PFSK-1 (cell line): ENCODE data around the gene CLEC16A.

Experiments
- REST ChIP-seq, 2 experiments: IDR thresholded peaks; 2 replicates each; pipeline versions ENCODE4 v1.6.1 to v1.8.0; 2011 to 2012; ENCODE audit warnings: low read depth in 2 of 2, low read length in 2 of 2, control low read depth in 1 of 2, inconsistent platforms in 1 of 2, mild to moderate bottlenecking in 1 of 2, moderate library complexity in 1 of 2; ENCODE audit not compliant: insufficient read depth in 1 of 2
- TAF1 ChIP-seq: IDR thresholded peaks from 2 replicates; pipeline ENCODE4 v1.6.1; 2012; ENCODE audit warnings: low read length, control low read depth, borderline replicate concordance; ENCODE audit not compliant: insufficient read depth

GRCh38 chr16:11141409-11142260 lies 197.3 kb downstream of the CLEC16A start:
- TF ChIP-seq REST (IDR thresholded peaks at IDR 0.05; ENCODE audit: insufficient read depth in 1 of 2, low read depth in 2 of 2, low read length in 2 of 2) (no peak), TAF1 (no peak)
